Measurements from ENCODE around the gene PDZD7. TPM values are rescaled to one million over a fixed set of nuclear protein-coding genes. Genes with fewer than 3 reads are reported as not detected.
A peak's percentile ranks its signal among the peaks of the same experiment; 100 is the strongest.
"Not testable (repeated sequence)": the region's sequence is repeated elsewhere in the genome, so short reads cannot be mapped to it uniquely, and the experiment has no call there.

The PDZD7 gene
- total RNA-seq, 1 donor from 2014 or later, result not detected

DNA sequence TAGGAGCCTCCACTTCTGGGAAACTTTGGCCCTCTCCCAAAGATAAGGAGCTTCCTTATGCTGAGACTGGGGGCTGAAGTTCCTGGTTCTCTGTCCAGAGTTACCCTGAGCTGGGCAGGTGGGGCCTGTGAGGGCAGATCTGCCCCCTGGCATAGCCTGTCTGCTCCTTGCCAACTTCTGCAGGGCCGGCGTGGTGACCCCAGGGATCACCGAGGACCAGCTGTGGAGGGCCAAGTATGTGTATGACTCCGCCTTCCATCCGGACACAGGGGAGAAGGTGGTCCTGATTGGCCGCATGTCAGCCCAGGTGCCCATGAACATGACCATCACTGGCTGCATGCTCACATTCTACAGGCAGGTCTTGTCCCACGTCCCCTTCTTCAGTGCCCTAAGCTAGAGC is 4.4 kb upstream of the PDZD7 start:
- peaks cover 99% of the 10 kb centered on the region for H3K27me3 ChIP-seq
- DNase-seq (ENCODE audit: low spot score), result no peak
- H3K27ac Mint-ChIP-seq, result no peak overlapping the region

DNA sequence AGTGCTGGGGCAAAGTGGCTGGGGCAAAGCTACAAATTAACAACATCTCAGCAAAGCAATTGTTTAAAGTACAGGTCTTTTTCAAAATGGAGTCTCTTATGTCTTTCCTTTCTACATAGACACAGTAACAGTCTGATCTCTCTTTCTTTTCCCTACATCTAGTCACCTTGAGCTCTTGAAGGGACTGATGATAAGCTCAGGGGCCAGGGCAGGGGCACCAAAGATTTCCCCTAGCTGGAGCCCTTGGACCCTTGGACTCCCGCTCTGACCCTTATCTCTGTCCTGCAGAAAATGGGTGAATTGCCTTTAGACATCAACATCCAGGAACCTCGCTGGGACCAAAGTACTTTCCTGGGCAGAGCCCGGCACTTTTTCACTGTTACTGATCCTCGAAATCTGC is 3.5 kb upstream of the PDZD7 start:
- Histone ChIP-seq H3K27me3 (peaks cover 99% of the 10 kb centered on the region), H3F3A (ENCODE audit: low read depth) (peaks cover 13% of the 10 kb centered on the region), H3K4me1 (peaks cover 32% of the 10 kb centered on the region), H4K20me1 (ENCODE audit: low read depth) (peaks cover 22% of the 10 kb centered on the region)
- not testable (repeated sequence) for H3K36me3 Mint-ChIP-seq; H3K4me3 ChIP-seq; H3K27ac ChIP-seq; H3K9ac ChIP-seq; H3K27ac Mint-ChIP-seq; DNase-seq (ENCODE audit: low spot score); H3K4me3 Mint-ChIP-seq; H3K4me2 ChIP-seq; H3K9me3 ChIP-seq (ENCODE audit: low read depth); H3K36me3 ChIP-seq; H3K79me2 ChIP-seq (ENCODE audit: low read depth); H3K9me3 Mint-ChIP-seq; H2AFZ ChIP-seq (replicated peaks)
- Mint-ChIP-seq H3K27me3 (ENCODE audit: insufficient read depth, low read depth) (peaks cover 23% of the 10 kb centered on the region), H3K4me1 (peaks cover 37% of the 10 kb centered on the region)

More for the DNA sequence above, 4.4 kb upstream of the PDZD7 start:
- Histone ChIP-seq H3K4me3 (no peak overlapping the region), H3K79me2 (ENCODE audit: low read depth) (no peaks in the 10 kb centered on the region), H2AFZ (replicated peaks) (no peak overlapping the region), H3K36me3 (no peaks in the 10 kb centered on the region), H3K27ac (no peak overlapping the region), H4K20me1 (ENCODE audit: low read depth) (peaks cover 22% of the 10 kb centered on the region), H3K9ac (no peak overlapping the region), H3F3A (ENCODE audit: low read depth) (peaks cover 8% of the 10 kb centered on the region), H3K9me3 (ENCODE audit: low read depth) (no peaks in the 10 kb centered on the region), H3K4me1 (peaks cover 23% of the 10 kb centered on the region), H3K4me2 (no peak overlapping the region)
- TF ChIP-seq EZH2 (IDR thresholded peaks at IDR 0.05), result no peak
- TF ChIP-seq, protein P1, sequence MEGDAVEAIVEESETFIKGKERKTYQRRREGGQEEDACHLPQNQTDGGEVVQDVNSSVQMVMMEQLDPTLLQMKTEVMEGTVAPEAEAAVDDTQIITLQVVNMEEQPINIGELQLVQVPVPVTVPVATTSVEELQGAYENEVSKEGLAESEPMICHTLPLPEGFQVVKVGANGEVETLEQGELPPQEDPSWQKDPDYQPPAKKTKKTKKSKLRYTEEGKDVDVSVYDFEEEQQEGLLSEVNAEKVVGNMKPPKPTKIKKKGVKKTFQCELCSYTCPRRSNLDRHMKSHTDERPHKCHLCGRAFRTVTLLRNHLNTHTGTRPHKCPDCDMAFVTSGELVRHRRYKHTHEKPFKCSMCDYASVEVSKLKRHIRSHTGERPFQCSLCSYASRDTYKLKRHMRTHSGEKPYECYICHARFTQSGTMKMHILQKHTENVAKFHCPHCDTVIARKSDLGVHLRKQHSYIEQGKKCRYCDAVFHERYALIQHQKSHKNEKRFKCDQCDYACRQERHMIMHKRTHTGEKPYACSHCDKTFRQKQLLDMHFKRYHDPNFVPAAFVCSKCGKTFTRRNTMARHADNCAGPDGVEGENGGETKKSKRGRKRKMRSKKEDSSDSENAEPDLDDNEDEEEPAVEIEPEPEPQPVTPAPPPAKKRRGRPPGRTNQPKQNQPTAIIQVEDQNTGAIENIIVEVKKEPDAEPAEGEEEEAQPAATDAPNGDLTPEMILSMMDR (IDR thresholded peaks at IDR 0.05), result no peak
- no peak for TF ChIP-seq EZH2phosphoT487 (IDR thresholded peaks at IDR 0.05)
- Mint-ChIP-seq H3K36me3 (no peaks in the 10 kb centered on the region), H3K9me3 (no peaks in the 10 kb centered on the region), H3K4me3 (no peak overlapping the region), H3K27me3 (ENCODE audit: insufficient read depth, low read depth) (peaks cover 23% of the 10 kb centered on the region), H3K4me1 (peaks cover 34% of the 10 kb centered on the region)

DNA sequence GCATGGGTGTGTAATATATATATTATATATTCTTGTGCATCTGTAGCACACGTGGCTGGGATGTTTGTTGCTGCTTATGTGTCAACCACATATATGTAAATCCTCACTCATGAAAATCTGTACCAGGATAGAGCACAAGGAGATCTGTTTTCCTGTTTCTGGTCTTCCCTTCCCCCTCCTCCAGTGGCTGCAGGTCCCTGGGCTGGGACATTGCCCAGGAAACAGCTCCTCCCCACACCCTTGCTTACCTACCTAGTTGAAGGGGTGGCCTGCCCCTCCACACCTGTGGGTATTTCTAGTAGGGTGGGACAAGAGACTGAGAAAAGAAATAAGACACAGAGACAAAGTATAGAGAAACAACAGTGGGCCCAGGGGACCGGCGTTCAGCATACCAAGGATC is 2.3 kb upstream of the PDZD7 start:
- Histone ChIP-seq H3K27ac (no peak overlapping the region), H3K4me1 (peaks cover 40% of the 10 kb centered on the region), H3F3A (ENCODE audit: low read depth) (peaks cover 13% of the 10 kb centered on the region), H4K20me1 (ENCODE audit: low read depth) (peaks cover 22% of the 10 kb centered on the region), H3K36me3 (no peaks in the 10 kb centered on the region), H3K9ac (no peak overlapping the region), H3K9me3 (ENCODE audit: low read depth) (no peaks in the 10 kb centered on the region), H2AFZ (replicated peaks) (no peak overlapping the region), H3K27me3 (peaks cover 97% of the 10 kb centered on the region), H3K4me2 (no peak overlapping the region), H3K4me3 (no peak overlapping the region), H3K79me2 (ENCODE audit: low read depth) (no peaks in the 10 kb centered on the region)
- no peak overlapping the region for H3K4me3 Mint-ChIP-seq
- no peak for DNase-seq (ENCODE audit: low spot score)
- H3K4me1 Mint-ChIP-seq, result peaks cover 44% of the 10 kb centered on the region
- TF ChIP-seq, protein P1 (IDR thresholded peaks at IDR 0.05), result no peak
- TF ChIP-seq EZH2phosphoT487 (IDR thresholded peaks at IDR 0.05) (no peak), EZH2 (IDR thresholded peaks at IDR 0.05) (no peak)
- peaks cover 23% of the 10 kb centered on the region for H3K27me3 Mint-ChIP-seq (ENCODE audit: insufficient read depth, low read depth)
- no peak overlapping the region for H3K27ac Mint-ChIP-seq
- no peaks in the 10 kb centered on the region for H3K36me3 Mint-ChIP-seq
- H3K9me3 Mint-ChIP-seq, result no peaks in the 10 kb centered on the region

DNA sequence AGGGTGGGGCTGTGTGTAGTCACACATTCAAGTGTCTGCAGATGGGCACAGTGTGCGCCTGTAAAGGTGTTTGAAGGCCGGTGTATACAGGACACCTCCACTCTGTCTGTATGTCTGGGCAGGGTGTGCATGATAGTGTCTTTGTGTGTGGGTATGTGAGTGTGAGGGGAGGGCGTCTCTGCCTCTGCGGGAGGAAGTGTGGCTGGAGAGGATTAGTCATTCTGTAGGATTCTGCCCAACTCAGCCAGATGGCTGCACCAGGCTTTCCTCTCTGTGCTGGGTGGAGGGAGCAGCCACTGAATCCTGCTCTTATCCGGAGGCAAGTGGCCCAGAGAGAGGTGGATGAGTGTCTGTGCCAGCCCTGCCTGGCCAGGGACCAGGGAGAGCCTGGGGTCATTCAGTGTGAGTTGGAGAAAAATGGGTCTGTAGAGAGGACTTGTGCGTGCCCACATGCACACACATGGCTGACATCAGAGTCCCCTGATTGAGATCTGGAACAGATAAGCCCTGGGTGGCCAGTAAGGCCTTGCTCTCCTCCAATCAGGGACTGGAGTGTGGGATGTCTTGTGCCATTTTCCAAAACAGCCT is 1.8 kb upstream of the PDZD7 start:
- H3K27me3 Mint-ChIP-seq (ENCODE audit: insufficient read depth, low read depth), result peaks cover 23% of the 10 kb centered on the region
- H3K27me3 ChIP-seq, result peaks cover 92% of the 10 kb centered on the region

More for the DNA sequence above, 1.8 kb upstream of the PDZD7 start:
- Histone ChIP-seq H3K4me2 (peak overlapping the region; percentile 81), H4K20me1 (ENCODE audit: low read depth) (peaks cover 22% of the 10 kb centered on the region), H3K36me3 (no peaks in the 10 kb centered on the region), H3K4me1 (peaks cover 40% of the 10 kb centered on the region), H3K27ac (no peak overlapping the region), H3K9me3 (ENCODE audit: low read depth) (no peaks in the 10 kb centered on the region), H3K79me2 (ENCODE audit: low read depth) (no peaks in the 10 kb centered on the region), H3K4me3 (peak overlapping the region; percentile 40), H3K9ac (no peak overlapping the region), H2AFZ (replicated peaks) (no peak overlapping the region), H3F3A (ENCODE audit: low read depth) (peaks cover 13% of the 10 kb centered on the region)
- peaks cover 41% of the 10 kb centered on the region for H3K4me1 Mint-ChIP-seq
- TF ChIP-seq EZH2phosphoT487 (IDR thresholded peaks at IDR 0.05) (no peak), EZH2 (IDR thresholded peaks at IDR 0.05) (no peak)
- TF ChIP-seq, protein P1 (IDR thresholded peaks at IDR 0.05), result no peak
- peak; percentile 61 for DNase-seq (ENCODE audit: low spot score)
- peak overlapping the region; percentile 9 for H3K27ac Mint-ChIP-seq
- no peaks in the 10 kb centered on the region for H3K9me3 Mint-ChIP-seq
- H3K4me3 Mint-ChIP-seq, result peak overlapping the region; percentile 73
- no peaks in the 10 kb centered on the region for H3K36me3 Mint-ChIP-seq
